ENCODE results near the gene TMTC2.

TMTC2 gene

GRCh38 chr12:82682851-82683261, 3.9 kb upstream of the TMTC2 start:
- no peak for DNase-seq

- peak; percentile 95 for DNase-seq
These were observed 927 bp upstream of the TMTC2 start for GRCh38 chr12:82685790-82686167.

- peak; percentile 79 for DNase-seq
These were observed 610 bp downstream of the TMTC2 start for GRCh38 chr12:82687021-82688011.

GRCh38 chr12:82688035-82688501, 1.4 kb downstream of the TMTC2 start:
- DNase-seq: no peak

GRCh38 chr12:82688596-82688995, 1.9 kb downstream of the TMTC2 start:
- no peak for DNase-seq

- DNase-seq: no peak
These were observed 3.3 kb downstream of the TMTC2 start for GRCh38 chr12:82690006-82690405.

- no peak for DNase-seq
These were observed 4.8 kb downstream of the TMTC2 start for GRCh38 chr12:82691513-82691912.

- DNase-seq: no peak
These were observed 7.6 kb downstream of the TMTC2 start for GRCh38 chr12:82694276-82694675.

- no peak for DNase-seq
These were observed 8.3 kb downstream of the TMTC2 start for GRCh38 chr12:82694970-82695369.

- no peak for DNase-seq
These were observed 8.8 kb downstream of the TMTC2 start for GRCh38 chr12:82695531-82695930.

- no peak for DNase-seq
These were observed 9.8 kb downstream of the TMTC2 start for GRCh38 chr12:82696543-82696942.

- DNase-seq: no peak
These were observed 12.2 kb downstream of the TMTC2 start for GRCh38 chr12:82698708-82699564.

GRCh38 chr12:82705774-82706173, 19.1 kb downstream of the TMTC2 start:
- DNase-seq: no peak

GRCh38 chr12:82708061-82708879, 21.6 kb downstream of the TMTC2 start:
- no peak for DNase-seq

GRCh38 chr12:82709794-82710355, 23.2 kb downstream of the TMTC2 start:
- no peak for DNase-seq

- DNase-seq: no peak
These were observed 24.0 kb downstream of the TMTC2 start for GRCh38 chr12:82710741-82711140.

GRCh38 chr12:82714427-82714826, 27.7 kb downstream of the TMTC2 start:
- no peak for DNase-seq

- DNase-seq: no peak
These were observed 35.0 kb downstream of the TMTC2 start for GRCh38 chr12:82721726-82722125.

- no peak for DNase-seq
These were observed 36.4 kb downstream of the TMTC2 start for GRCh38 chr12:82723093-82723492.

- no peak for DNase-seq
These were observed 37.2 kb downstream of the TMTC2 start for GRCh38 chr12:82723891-82724290.

- DNase-seq: no peak
These were observed 39.0 kb downstream of the TMTC2 start for GRCh38 chr12:82725741-82726140.

- DNase-seq: no peak
These were observed 41.2 kb downstream of the TMTC2 start for GRCh38 chr12:82727886-82728285.
